Posterior vena cava (tissue), 2 donors: ENCODE measurements around the gene SLC16A6. TPM values are rescaled to one million over a fixed set of nuclear protein-coding genes. Genes with fewer than 3 reads are reported as not detected.
"Not testable (repeated sequence)": the region's sequence is repeated elsewhere in the genome, so short reads cannot be mapped to it uniquely, and the experiment has no call there.

Experiments used
- DNase-seq: peaks from one replicate; pipeline ENCODE4 v3.0.0-alpha.2; 2020; ENCODE audit warnings: low spot score
- intact Hi-C, 2 donors: fragments of 100-400 bp; cut with DNase I; formaldehyde crosslinking; loops; one replicate each; pipeline versions ENCODE4 v1.14.1 to v1.14.2; 2022 to 2023
- total RNA-seq, 2 donors: library from RNA; stranded (reverse); fragmentation: NEBNext Ultra II Directional; extraction: Animal tissue kit (Norgen Biotek cat#: 25700); gene quantifications; one replicate each; pipeline ENCODE4 v1.2.1, GENCODE V29; 2021
- donor health status: DM: yes; HTN: yes; CAD: no.
- donor health status: DM: yes; HTN: yes; CAD: no.

SLC16A6 gene
- total RNA-seq, 2 donors from 2014 or later, result 1.7 to 1.9 TPM

GRCh38 chr17:68293490-68294195 lies 2.7 kb upstream of the SLC16A6 start:
- DNase-seq, result no peak

DNA sequence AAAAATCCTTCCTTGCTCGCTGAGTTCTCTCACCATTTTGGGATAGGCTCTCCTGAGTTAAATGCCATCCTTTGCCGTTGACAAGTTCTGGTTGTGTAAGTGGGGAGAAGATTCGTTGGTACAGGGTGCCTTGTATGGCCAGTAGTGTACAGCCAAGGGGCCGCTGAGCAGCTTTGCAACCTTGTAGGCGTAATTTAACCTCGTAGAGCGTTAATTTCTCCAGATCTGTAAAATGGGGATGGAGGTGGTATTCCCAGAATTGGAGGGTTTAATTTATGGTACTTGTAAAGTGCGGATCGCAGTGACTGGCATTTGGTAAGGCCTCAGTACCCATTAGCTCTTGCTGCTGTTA lies 1.7 kb upstream of the SLC16A6 start:
- intact Hi-C loops, result no loop called here
- DNase-seq, result no peak

More at GRCh38 chr17:68293490-68294195, 2.7 kb upstream of the SLC16A6 start:
- intact Hi-C loops, result no loop called here

DNA sequence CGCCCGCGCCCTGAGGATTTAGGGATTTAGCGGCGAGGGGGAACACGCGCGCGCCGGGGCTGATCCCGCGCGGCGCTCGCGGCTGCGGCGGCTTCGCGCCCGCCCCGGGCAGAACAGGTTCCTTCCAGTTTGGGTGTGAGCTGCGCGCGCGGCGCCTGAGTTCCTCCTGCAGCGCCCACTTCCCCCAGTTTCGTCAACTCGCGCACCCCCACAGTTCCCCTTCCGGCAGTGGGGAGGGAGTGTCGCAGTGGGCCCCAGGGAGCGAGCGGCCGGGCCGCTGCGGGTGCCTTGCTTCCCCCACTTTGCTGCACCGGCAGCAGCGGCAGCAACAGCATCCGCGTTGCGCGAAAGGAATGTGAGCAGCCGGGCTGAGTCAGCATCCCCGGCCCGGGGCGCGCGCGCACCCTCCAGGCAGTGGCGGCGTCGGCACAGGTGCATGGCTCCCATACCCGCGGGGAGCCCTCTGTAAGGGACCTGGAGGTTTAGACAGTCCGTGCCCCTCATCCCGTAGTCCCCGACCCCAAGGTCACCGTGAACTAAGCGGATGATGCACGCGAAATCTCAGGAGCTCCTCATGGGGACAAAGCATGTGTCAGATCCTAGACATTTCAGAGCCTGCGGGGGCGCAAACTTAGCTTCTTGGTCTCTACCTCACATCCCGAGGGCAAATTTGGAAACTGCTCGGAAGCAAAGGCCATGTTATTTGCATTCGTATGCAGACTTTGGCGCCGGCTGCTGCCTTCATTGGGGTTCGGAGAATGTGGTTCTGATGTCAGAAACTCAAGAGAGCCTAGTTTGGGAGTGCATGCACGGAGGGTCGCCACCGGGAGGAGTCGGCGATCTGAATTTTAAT lies 1.1 kb upstream of the SLC16A6 start:
- peak; percentile 97 for DNase-seq
- intact Hi-C loops, result no loop called here

- intact Hi-C loops, result no loop called here
- DNase-seq, result peak; percentile 86
Measured at GRCh38 chr17:68290268-68290954, 516 bp downstream of the SLC16A6 start.

GRCh38 chr17:68289936-68290267 lies 1.0 kb downstream of the SLC16A6 start:
- no peak for DNase-seq
- intact Hi-C loops, result no loop called here

- intact Hi-C loops, result no loop called here
- DNase-seq, result no peak
Measured at GRCh38 chr17:68289473-68289872, 1.5 kb downstream of the SLC16A6 start.

GRCh38 chr17:68288804-68289203 lies 2.1 kb downstream of the SLC16A6 start:
- no peak for DNase-seq
- intact Hi-C loops, result no loop called here

- no peak for DNase-seq
- intact Hi-C loops, result no loop called here
Measured at GRCh38 chr17:68288375-68288774, 2.6 kb downstream of the SLC16A6 start.

DNA sequence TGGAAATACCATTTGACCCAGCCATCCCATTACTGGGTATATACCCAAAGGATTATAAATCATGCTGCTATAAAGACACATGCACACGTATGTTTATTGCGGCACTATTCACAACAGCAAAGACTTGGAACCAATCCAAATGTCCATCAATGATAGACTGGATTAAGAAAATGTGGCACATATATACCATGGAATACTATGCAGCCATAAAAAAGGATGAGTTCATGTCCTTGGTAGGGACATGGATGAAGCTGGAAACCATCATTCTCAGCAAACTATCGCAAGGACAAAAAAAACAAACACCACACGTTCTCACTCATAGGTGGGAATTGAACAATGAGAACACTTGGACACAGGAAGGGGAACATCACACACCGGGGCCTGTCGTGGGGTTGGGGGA lies 9.0 kb downstream of the SLC16A6 start:
- DNase-seq, intact Hi-C loops: not testable (repeated sequence)

- DNase-seq, result no peak
- intact Hi-C loops, result no loop called here
Measured at GRCh38 chr17:68277807-68278206, 13.1 kb downstream of the SLC16A6 start.

DNA sequence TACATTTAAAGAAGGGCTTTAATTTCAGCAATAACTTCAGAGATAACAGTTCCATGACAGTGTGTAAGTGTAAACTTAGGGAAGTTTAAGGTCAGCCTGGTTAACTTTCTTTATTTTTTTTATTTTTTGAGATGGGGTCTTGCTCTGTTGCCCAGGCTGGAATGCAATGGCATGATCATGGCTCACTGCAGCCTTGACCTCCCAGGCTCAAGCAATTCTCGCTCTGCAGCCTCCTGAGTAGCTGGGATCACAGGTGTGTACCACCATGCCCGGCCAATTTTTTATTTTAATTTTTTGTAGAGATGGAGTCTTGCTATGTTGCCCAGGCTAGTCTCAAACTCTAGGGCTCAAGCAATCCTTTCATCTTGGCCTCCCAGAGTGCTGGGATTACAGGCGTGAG lies 14.6 kb downstream of the SLC16A6 start:
- intact Hi-C loops, DNase-seq: not testable (repeated sequence)

GRCh38 chr17:68273722-68274121 lies 17.2 kb downstream of the SLC16A6 start:
- intact Hi-C loops, result no loop called here
- DNase-seq, result no peak

DNA sequence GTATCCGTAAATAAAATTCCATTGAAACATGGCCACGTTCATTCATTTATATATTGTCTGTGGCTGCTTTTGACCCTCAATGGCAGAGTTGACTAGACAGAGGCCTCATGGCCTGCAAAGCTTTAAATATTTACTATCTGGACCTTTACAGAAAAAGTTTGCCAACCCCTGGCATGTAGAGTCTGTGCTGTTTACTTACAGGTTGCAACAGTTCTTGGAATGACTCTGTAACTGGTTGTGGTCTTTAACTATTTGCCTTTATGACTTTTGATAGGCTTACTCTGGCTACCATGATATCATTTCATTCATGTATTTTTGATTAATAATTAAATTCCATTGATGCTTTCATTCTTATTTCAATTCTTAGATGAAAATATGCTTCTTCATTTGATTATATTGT lies 25.1 kb downstream of the SLC16A6 start:
- intact Hi-C loops, result loop anchor here in 1 of 2 donors (10.0 kb wide), 1 partner anchor 169 kb away; no protein-coding TSS in a partner anchor
- not testable (repeated sequence) for DNase-seq

- DNase-seq, result not testable (repeated sequence)
- intact Hi-C loops, result loop anchor here in 1 of 2 donors (5.0 to 10.0 kb wide), 2 partner anchors 139 to 172 kb away; no protein-coding TSS in a partner anchor
Measured at GRCh38 chr17:68263101-68263681, 27.7 kb downstream of the SLC16A6 start.

DNA sequence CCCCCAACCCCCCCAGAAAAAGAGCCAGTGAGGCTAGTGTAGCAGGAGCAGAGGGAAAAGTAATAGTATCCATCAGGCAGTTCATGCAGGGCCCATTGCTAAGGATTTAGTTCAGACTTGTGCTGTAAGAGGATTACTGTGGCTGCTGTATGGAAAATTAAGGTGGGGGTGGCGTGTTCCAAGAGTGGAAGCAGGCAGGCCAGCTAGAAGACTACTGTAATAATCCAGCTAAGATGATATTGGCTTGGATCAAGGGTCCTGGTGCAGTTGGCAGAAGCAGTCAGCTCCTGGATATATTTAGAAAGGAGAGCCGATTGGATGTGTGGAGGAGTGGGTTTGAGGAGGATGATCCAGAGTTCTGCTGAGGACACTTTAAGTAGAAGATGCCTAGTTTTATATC lies 28.5 kb downstream of the SLC16A6 start:
- not testable (repeated sequence) for DNase-seq
- intact Hi-C loops, result loop anchor here in 1 of 2 donors (5.0 to 10.0 kb wide), 2 partner anchors 140 to 172 kb away; no protein-coding TSS in a partner anchor

- no peak for DNase-seq
- intact Hi-C loops, result loop anchor here in 1 of 2 donors (5.0 to 10.0 kb wide), 2 partner anchors 142 to 175 kb away; no protein-coding TSS in a partner anchor
Measured at GRCh38 chr17:68260051-68260762, 30.7 kb downstream of the SLC16A6 start.

- intact Hi-C loops, DNase-seq: not testable (repeated sequence)
Measured at GRCh38 chr17:68259648-68259951, 31.3 kb downstream of the SLC16A6 start.

- intact Hi-C loops, result not testable (repeated sequence)
- peak; percentile 91 for DNase-seq
Measured at GRCh38 chr17:68258890-68259647, 31.9 kb downstream of the SLC16A6 start.
